ENCODE results near the gene ICAM1. TPM values are rescaled to one million over a fixed set of nuclear protein-coding genes. Genes with fewer than 3 reads are reported as not detected.

Gene ICAM1
- 2.1 and 2.3 TPM in 2 replicates for total RNA-seq (2021)
- long read RNA-seq, transcript ICAM1-201 (7 exons, 3,252 nt), result major isoform, 12 of 15 reads
- long read RNA-seq, partial matches to known transcripts, result 3 of 15 reads
- long read RNA-seq, other reads (novel, unspliced or antisense), result 0 of 15 reads

GRCh38 chr19:10270616-10271394, at the start of gene ICAM1:
TSS of gene ICAM1 (plus strand) at chr19:10271120. CDS start at chr19:10271160, 40 bp downstream.
- Histone ChIP-seq H3T11ph (ENCODE audit: low read length) (no peak within 1 kb of the TSS), H3K79me2 (ENCODE audit: insufficient read depth, low read length) (no peaks in the 10 kb centered on the region), H4K20me1 (ENCODE audit: control insufficient read depth, insufficient read depth, insufficient read length) (no peaks in the 10 kb centered on the region), H3K27me3 (ENCODE audit: insufficient read depth, low read length) (peaks cover 9% of the 10 kb centered on the region; the same call in 1 of the 2 replicates), H2AK5ac (ENCODE audit: insufficient read length, low read length) (no peak within 1 kb of the TSS), H3K23ac (ENCODE audit: insufficient read length, low read depth, low read length) (no peak within 1 kb of the TSS), H4K91ac (ENCODE audit: insufficient read length, low read depth, low read length) (no peak within 1 kb of the TSS), H4K8ac (replicated peaks; ENCODE audit: insufficient read length, low read depth, low read length) (no peak within 1 kb of the TSS), H2BK12ac (ENCODE audit: insufficient read length, low read depth, low read length) (no peak within 1 kb of the TSS), H3K4me1 (ENCODE audit: insufficient read depth, low read length) (no peaks in the 10 kb centered on the region), H3K4me2 (ENCODE audit: insufficient read depth, insufficient read length, low read length) (peak within 1 kb of the TSS; percentile 64), H2BK15ac (ENCODE audit: low read depth, low read length) (peak within 1 kb of the TSS; percentile 13; the same call in 1 of the 2 replicates), H3K27ac (ENCODE audit: insufficient read length, low read depth, low read length) (no peak within 1 kb of the TSS), H3K14ac (ENCODE audit: insufficient read depth, low read length) (no peak within 1 kb of the TSS), H3K23me2 (ENCODE audit: insufficient read length, low read depth, low read length, poor library complexity, severe bottlenecking) (peaks cover 6% of the 10 kb centered on the region), H3K4ac (ENCODE audit: low read depth, low read length) (no peak within 1 kb of the TSS), H3K18ac (ENCODE audit: insufficient read length, low read depth, low read length) (peak within 1 kb of the TSS; percentile 1), H4K5ac (ENCODE audit: insufficient read length, low read depth, low read length) (no peak within 1 kb of the TSS), H2AFZ (ENCODE audit: low read length) (no peak within 1 kb of the TSS), H2BK20ac (ENCODE audit: low read depth, low read length, poor library complexity, severe bottlenecking) (no peak within 1 kb of the TSS), H2BK120ac (ENCODE audit: low read depth, low read length, poor library complexity, severe bottlenecking) (no peak within 1 kb of the TSS), H3K56ac (ENCODE audit: insufficient read length, low read depth, low read length) (no peak within 1 kb of the TSS), H3K79me1 (ENCODE audit: insufficient read depth, low read depth, low read length, poor library complexity, severe bottlenecking) (no peaks in the 10 kb centered on the region), H3K9me3 (ENCODE audit: control insufficient read depth, low read depth, low read length) (no peaks in the 10 kb centered on the region), H3K9ac (ENCODE audit: extremely low read depth, insufficient read length, low read length) (no peak within 1 kb of the TSS), H2BK5ac (ENCODE audit: insufficient read length, low read length) (no peak within 1 kb of the TSS)
- DNase-seq, result peak; percentile 88
- peak; percentile 27; the same call in 2 of the 3 replicates for TF ChIP-seq CTCF (conservative IDR thresholded peaks at IDR 0.05)
- Mint-ChIP-seq H3K27ac (no peak within 1 kb of the TSS), H3K4me3 (peak within 1 kb of the TSS; percentile 52 to 74), H3K4me1 (0 out of 4 replicates have a peak, but pooled peaks cover 0 to 6% of the 10 kb centered on the region in 2 experiments), H3K9me3 (no peaks in the 10 kb centered on the region), H3K27me3 (ENCODE audit: low read depth) (peaks cover 74% of the 10 kb centered on the region), H3K36me3 (ENCODE audit: insufficient read depth in 1 of 3, low read depth in 3 of 3) (no peaks in the 10 kb centered on the region; a peak in 1 of 7 replicates)
- WGBS (ENCODE audit: extremely low coverage, insufficient read length, low lambda C conversion rate), result no CpG with 5 or more reads among the region's 51 CpGs
